Measurements from ENCODE around the gene IL10RB. TPM values are rescaled to one million over a fixed set of nuclear protein-coding genes. Genes with fewer than 3 reads are reported as not detected.

Gene IL10RB
- total RNA-seq, 4 donors from 2014 or later: 17.5 to 27.3 (median 21.3) TPM

- Histone ChIP-seq H3K27ac (no peak overlapping the region), H3K4me1 (no peaks in the 10 kb centered on the region), H3K36me3 (peaks cover 5 to 94% (median 11%) of the 10 kb centered on the region in 3 donors), H3K9me3 (no peaks in the 10 kb centered on the region), H3K4me3 (no peak overlapping the region), H3K27me3 (no peaks in the 10 kb centered on the region)
- no peak for DNase-seq (ENCODE audit: low spot score in 2 of 2)
- TF ChIP-seq EP300 (IDR thresholded peaks at IDR 0.05) (no peak), CTCF (IDR thresholded peaks at IDR 0.05) (no peak), POLR2A (IDR thresholded peaks at IDR 0.05) (no peak)
- 89 to 92% methylated on average over 5 of the region's 5 CpGs for WGBS, 2 donors
These were observed 79.6 kb downstream of the IL10RB start for GRCh38 chr21:33345751-33346238.

Other genes starting within 250 kb of the IL10RB start
- gene OLIG2, start 240.4 kb upstream of the IL10RB start, total RNA-seq: 1 to 10 TPM in 1 of 4 donors, under 1 TPM in 1, not detected in 2; 0.21 to 1.3 TPM
- gene OLIG1, start 196.2 kb upstream of the IL10RB start, total RNA-seq: not detected
- 10 to 100 TPM; 12.3 to 47.4 (median 29.4) TPM for gene IFNAR2, start 36.4 kb upstream of the IL10RB start, total RNA-seq
- 10 to 100 TPM; 29.4 to 35.8 (median 31.4) TPM for gene IFNAR1, start 58.6 kb downstream of the IL10RB start, total RNA-seq
- gene IFNGR2, start 137.0 kb downstream of the IL10RB start, total RNA-seq: 100 to 1,000 TPM; 110 to 153 (median 129) TPM
- 100 to 1,000 TPM in 3 of 4 donors, 10 to 100 TPM in 1; 77.7 to 155 (median 146) TPM for gene TMEM50B, start 213.6 kb downstream of the IL10RB start, total RNA-seq
- gene DNAJC28, start 225.3 kb downstream of the IL10RB start, total RNA-seq: 1 to 10 TPM in 3 of 4 donors, under 1 TPM in 1; 0.66 to 3.6 (median 1.7) TPM